ENCODE results near the gene PRR19. TPM values are rescaled to one million over a fixed set of nuclear protein-coding genes. Genes with fewer than 3 reads are reported as not detected.

Gene PRR19
- total RNA-seq, 2 donors from 2014 or later, result 0.29 to 0.86 TPM

DNA sequence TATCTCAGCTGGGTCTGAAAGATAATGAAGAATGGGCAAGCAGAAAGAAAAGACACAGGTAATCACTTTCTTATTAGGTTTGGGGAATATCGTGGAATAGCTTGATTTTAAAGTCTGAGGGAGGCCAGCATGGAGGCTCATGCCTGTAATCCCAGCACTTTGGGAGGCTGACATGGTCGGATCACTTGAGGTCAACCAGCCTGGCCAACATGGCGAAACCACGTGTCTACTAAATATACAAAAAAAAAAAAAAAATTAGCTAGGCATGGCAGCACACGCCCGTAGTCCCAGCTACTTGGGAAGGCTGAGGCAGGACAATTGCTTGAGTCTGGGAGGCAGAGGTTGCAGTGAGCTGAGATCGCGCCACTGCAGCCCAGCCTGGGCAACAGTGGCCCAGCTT, 1.9 kb downstream of the PRR19 start:
- Mint-ChIP-seq H3K9me3 (no peaks in the 10 kb centered on the region), H3K27me3 (ENCODE audit: low read depth) (no peaks in the 10 kb centered on the region), H3K27ac (peak overlapping the region; percentile 10), H3K4me1 (ENCODE audit: low read depth) (peaks cover 24% of the 10 kb centered on the region), H3K4me3 (peak overlapping the region in 1 of 2 donors; percentile 96), H3K36me3 (ENCODE audit: insufficient read depth in 2 of 2) (no peaks in the 10 kb centered on the region)
- ATAC-seq (replicated peaks in 1 of 2) (no peak), DNase-seq (no peak)

DNA sequence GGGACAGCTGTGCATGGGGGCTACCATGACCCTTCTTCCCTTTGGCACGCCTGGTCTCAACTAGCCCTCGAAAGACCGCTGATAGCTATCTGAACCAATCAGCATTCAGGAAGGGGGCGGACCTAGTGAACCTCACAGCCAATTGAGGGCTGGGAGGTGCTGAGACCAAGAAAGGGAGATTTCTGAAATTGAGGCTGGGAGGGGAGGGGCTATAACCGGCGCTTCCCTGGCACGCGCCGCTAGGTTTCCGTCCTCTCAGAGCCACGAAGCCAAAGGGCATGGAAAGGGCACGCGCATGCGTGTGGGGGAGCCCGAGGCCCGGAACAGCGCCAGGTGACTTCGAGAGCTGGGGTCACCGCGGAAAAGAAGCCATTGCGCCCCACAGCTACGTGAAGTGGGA, 4.7 kb downstream of the PRR19 start:
- Mint-ChIP-seq H3K27ac (no peak overlapping the region), H3K4me3 (no peak overlapping the region), H3K27me3 (ENCODE audit: low read depth) (peaks cover 9% of the 10 kb centered on the region), H3K4me1 (ENCODE audit: low read depth) (peaks cover 16% of the 10 kb centered on the region), H3K9me3 (no peaks in the 10 kb centered on the region), H3K36me3 (ENCODE audit: insufficient read depth in 2 of 2) (no peaks in the 10 kb centered on the region)
- DNase-seq (no peak), ATAC-seq (replicated peaks in 1 of 2) (no peak)

DNA sequence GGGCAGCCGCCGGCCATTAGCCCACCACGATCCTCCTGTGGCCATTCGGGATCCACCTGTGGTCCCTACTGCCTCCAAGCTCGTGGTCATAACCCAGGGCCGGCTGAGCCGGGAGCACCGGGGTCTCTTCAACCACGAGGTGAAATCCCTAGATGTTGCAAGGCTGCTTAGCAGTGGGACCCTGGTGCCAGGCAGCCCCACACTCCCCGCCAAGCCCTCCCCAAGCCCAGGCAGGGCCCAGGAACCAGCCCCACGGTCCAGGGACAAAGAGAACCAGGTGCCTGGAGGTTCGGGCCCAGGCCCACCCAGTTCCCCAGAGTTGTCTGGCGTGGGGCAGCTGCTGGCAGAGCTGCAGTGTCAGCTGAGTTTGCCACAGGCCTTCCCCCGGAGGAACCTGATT, 7.8 kb downstream of the PRR19 start:
- no peak for DNase-seq
- no peak for ATAC-seq (replicated peaks in 1 of 2)
- Mint-ChIP-seq H3K27me3 (ENCODE audit: low read depth) (peaks cover 36% of the 10 kb centered on the region), H3K4me1 (ENCODE audit: low read depth) (peaks cover 15% of the 10 kb centered on the region), H3K27ac (no peak overlapping the region), H3K9me3 (no peaks in the 10 kb centered on the region), H3K4me3 (no peak overlapping the region), H3K36me3 (ENCODE audit: insufficient read depth in 2 of 2) (peaks cover 0 to 1% of the 10 kb centered on the region in 2 donors)

DNA sequence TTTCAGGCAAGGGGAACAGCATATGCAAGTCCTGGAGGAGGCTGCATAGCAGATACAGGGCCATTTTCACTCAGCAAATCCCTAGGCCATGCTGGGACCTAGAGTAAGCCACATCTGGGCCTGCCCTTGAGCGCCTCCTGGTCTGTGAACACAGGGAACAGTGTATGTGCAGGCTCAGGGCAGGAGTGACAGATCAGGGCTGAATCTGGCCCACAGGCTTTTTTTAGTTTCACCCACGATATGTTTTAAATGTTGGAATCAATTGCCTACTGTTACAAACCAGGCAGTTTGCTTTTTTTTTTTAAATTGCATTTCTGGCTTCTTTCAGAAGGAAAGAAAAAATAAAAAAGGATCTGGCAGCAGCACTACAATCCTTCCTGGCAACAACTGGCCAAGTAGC, 9.7 kb downstream of the PRR19 start:
- Mint-ChIP-seq H3K27me3 (ENCODE audit: low read depth) (peaks cover 45% of the 10 kb centered on the region), H3K27ac (no peak overlapping the region)

DNA sequence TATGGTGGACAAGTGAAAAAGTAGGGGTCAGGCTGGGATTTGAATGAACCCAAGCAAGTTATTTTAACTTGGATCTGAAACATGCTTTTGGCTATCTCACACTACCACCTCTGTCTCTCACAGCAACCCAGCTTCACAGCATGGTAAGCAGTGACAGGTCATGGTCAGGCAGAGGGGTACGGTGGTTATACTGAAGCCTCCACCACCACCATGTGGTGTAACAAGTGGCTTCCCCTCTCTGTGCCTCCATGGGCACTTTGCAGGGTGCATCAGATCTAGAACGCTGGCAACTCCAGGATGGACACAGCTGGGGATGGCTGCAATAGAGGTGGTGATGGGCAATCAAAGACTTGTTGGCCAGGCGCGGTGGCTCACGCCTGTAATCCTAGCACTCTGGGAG, 10.4 kb downstream of the PRR19 start:
- DNase-seq, result no peak
- Mint-ChIP-seq H3K9me3 (no peaks in the 10 kb centered on the region), H3K27ac (no peak overlapping the region), H3K4me3 (peak overlapping the region; percentile 86 to 87), H3K4me1 (ENCODE audit: low read depth) (peaks cover 22% of the 10 kb centered on the region), H3K27me3 (ENCODE audit: low read depth) (peaks cover 51% of the 10 kb centered on the region), H3K36me3 (ENCODE audit: insufficient read depth in 2 of 2) (peaks cover 0 to 1% of the 10 kb centered on the region in 2 donors)
- no peak for ATAC-seq (replicated peaks in 1 of 2)

More for the DNA sequence above, 9.7 kb downstream of the PRR19 start:
- H3K9me3 Mint-ChIP-seq, result no peaks in the 10 kb centered on the region
- peaks cover 0 to 1% of the 10 kb centered on the region in 2 donors for H3K36me3 Mint-ChIP-seq (ENCODE audit: insufficient read depth in 2 of 2)
- peak overlapping the region in 1 of 2 donors; percentile 30 for H3K4me3 Mint-ChIP-seq
- ATAC-seq (replicated peaks in 1 of 2), result no peak
- peaks cover 16% of the 10 kb centered on the region for H3K4me1 Mint-ChIP-seq (ENCODE audit: low read depth)
- DNase-seq, result no peak

DNA sequence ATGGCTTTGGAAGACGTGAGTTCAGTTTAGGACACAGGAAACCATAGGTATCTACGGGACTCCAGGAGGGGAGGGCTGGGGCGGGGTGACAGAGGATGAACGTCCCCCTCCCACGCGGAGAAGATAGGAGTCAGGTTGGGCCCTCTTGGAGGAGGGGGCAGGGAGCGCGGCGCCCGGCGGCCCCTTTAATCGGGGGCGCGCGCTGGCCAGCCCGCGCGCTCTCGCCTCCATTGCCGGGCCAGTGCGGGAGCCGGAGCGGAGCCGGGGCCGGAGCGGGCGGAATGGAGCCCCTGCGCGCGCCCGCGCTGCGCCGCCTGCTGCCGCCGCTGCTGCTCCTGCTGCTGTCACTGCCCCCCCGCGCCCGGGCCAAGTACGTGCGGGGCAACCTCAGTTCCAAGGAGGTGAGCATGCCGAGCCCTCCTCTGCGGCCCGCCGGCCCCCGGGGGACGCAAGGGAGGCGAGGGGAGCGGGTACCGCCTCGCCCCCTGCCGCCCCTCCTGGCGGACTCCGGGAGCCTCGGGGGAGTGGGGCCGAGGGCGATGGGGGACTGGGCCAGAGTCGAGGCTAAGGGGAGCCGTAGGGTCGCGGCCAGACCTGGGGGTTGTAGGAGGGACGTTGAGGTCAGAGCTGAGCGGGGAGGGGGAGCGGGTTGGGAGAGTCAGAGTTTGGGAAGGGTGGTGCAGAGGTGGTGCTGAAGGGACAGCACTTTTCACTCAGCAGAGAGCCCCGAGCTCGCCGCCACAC, 11.3 kb downstream of the PRR19 start, which contains the start of gene TMEM145:
TSS of gene TMEM145 (plus strand) at position 214 of the 744 bp plus-strand sequence. CDS start at position 282, 68 bp downstream.
- peak; percentile 67 to 69 for DNase-seq
- peaks cover 22% of the 10 kb centered on the region for H3K4me1 Mint-ChIP-seq (ENCODE audit: low read depth)
- peaks cover 0 to 1% of the 10 kb centered on the region in 2 donors for H3K36me3 Mint-ChIP-seq (ENCODE audit: insufficient read depth in 2 of 2)
- ATAC-seq (replicated peaks in 1 of 2), result peak; percentile 84 to 85
- H3K27me3 Mint-ChIP-seq (ENCODE audit: low read depth), result peaks cover 51% of the 10 kb centered on the region
- H3K27ac Mint-ChIP-seq, result no peak within 1 kb of the TSS
- peak within 1 kb of the TSS; percentile 86 to 87 for H3K4me3 Mint-ChIP-seq
- no peaks in the 10 kb centered on the region for H3K9me3 Mint-ChIP-seq

DNA sequence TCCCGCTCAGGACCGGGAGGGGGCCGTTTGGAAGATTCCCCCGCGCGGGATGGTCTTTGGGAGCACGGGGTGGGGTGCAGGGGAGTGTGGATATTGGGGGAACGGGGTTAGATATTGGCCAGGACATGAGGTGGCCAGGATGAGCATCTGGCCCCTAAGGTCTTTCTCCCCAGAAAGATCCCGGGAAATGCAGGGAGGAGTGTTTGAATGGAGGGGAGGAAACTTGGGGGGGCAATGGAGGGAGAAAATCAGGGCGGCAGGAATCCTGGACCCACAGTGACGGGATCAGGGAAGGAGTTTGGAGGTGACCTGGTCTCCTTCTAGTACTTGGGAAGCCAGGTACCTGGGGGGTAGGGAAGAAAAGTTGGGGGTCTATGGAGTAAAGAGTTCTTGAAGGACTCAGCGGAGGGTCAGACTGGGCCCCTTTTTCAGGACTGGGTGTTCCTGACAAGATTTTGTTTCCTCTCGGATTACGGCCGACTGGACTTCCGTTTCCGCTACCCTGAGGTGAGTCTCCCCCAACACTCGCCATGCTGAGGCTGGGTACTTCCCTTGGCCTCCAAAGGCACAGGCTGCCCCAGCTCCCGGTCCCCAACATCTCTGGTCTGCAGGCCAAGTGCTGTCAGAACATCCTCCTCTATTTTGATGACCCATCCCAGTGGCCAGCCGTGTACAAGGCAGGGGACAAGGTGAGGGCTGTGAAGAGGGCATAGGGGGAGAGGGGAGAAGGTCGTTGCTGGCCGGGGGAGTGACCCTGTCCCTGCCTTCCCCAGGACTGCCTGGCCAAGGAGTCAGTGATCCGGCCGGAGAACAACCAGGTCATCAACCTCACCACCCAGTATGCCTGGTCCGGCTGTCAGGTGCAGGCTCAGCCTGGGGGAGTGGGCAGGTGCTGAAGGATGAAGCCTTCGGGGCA, 12.2 kb downstream of the PRR19 start:
- Mint-ChIP-seq H3K9me3 (no peaks in the 10 kb centered on the region), H3K4me3 (peak overlapping the region; percentile 64 to 87), H3K36me3 (ENCODE audit: insufficient read depth in 2 of 2) (peaks cover 0 to 1% of the 10 kb centered on the region in 2 donors), H3K27ac (no peak overlapping the region), H3K27me3 (ENCODE audit: low read depth) (peaks cover 51% of the 10 kb centered on the region), H3K4me1 (ENCODE audit: low read depth) (peaks cover 22% of the 10 kb centered on the region)
- DNase-seq (no peak), ATAC-seq (replicated peaks in 1 of 2) (no peak)

DNA sequence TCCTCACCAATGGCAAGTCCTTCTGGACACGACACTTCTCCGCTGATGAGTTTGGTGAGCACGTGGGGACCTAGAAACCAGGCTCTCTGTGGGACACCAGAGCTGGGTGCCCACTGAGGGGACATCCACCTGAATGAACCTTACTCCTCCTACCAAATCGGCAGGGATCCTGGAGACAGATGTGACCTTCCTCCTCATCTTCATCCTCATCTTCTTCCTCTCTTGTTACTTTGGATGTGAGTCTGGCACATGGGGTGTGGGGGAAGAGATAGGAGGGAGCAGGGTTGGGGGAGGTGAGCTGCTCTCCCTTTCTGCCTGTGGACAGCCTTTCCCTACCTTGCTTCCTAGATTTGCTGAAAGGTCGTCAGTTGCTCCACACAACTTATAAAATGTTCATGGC, 13.1 kb downstream of the PRR19 start:
- no peak for ATAC-seq (replicated peaks in 1 of 2)
- DNase-seq, result no peak
- Mint-ChIP-seq H3K27ac (no peak overlapping the region), H3K36me3 (ENCODE audit: insufficient read depth in 2 of 2) (peaks cover 0 to 1% of the 10 kb centered on the region in 2 donors), H3K9me3 (no peaks in the 10 kb centered on the region), H3K4me1 (ENCODE audit: low read depth) (peaks cover 22% of the 10 kb centered on the region), H3K4me3 (peak overlapping the region in 1 of 2 donors; percentile 27), H3K27me3 (ENCODE audit: low read depth) (peaks cover 51% of the 10 kb centered on the region)

DNA sequence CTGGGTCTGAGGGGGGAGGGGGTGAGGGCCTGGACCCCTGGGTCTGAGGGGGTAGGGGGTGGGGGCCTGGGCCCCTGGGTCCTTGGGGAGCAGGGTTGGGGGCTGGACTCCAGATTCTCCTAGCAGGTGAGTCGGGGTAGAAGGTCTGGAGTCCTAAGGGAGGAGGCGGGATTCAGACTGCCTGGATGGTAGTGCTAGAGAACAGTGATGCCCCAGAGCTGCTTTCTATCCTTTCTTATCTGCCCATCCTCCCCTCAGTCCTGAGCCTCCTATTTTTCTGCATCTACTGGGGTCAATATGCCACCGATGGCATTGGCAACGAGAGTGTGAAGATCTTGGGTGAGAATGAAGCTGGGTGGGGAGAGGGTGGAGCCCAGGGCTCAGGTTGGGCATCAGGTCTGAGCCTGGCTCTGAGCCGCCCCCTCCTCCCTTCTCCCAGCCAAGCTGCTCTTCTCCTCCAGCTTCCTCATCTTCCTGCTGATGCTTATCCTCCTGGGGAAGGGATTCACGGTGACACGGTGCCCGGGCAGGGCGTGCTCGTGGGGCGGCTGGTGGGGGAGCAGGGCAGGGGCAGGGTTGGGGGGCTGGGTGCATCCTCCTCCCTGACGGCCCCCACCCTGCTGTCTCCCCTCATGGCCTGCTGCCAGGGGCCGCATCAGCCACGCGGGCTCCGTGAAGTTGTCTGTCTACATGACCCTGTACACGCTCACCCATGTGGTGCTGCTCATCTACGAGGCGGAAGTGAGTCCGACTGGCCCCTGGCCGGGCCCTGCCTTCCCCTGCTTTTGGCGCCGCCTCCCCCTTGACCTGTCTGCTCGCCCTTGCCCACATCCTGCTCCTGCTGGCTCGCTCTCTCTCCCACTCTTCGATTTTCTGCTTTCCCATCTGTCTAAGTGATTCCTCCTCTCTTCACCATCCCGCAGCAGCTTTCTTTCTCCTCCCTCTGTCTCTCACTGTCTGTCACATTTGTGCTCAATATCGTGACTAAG, 14.6 kb downstream of the PRR19 start:
- H3K9me3 Mint-ChIP-seq, result no peaks in the 10 kb centered on the region
- peak overlapping the region; percentile 30 to 31 for H3K4me3 Mint-ChIP-seq
- H3K27me3 Mint-ChIP-seq (ENCODE audit: low read depth), result peaks cover 43% of the 10 kb centered on the region
- DNase-seq (no peak), ATAC-seq (replicated peaks in 1 of 2) (peak in 1 of 2 donors; percentile 36)
- peaks cover 22% of the 10 kb centered on the region for H3K4me1 Mint-ChIP-seq (ENCODE audit: low read depth)
- H3K27ac Mint-ChIP-seq, result no peak overlapping the region
- peaks cover 0 to 1% of the 10 kb centered on the region in 2 donors for H3K36me3 Mint-ChIP-seq (ENCODE audit: insufficient read depth in 2 of 2)

DNA sequence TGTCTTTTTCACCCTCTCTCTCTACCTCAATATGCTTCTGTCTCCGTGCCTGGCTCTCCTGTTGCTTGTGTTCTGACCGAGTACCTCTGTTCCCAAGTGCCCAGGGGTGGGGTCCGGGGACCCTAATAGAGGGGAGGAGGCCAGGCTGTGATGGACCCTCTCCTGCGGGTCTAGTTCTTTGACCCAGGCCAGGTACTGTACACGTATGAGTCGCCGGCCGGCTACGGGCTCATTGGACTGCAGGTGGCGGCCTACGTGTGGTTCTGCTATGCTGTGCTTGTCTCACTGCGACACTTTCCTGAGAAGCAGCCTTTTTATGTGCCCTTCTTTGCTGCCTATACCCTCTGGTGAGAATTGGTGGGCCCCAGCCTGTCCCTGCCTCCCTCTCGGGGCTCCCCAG, 15.6 kb downstream of the PRR19 start:
- peaks cover 0 to 1% of the 10 kb centered on the region in 2 donors for H3K36me3 Mint-ChIP-seq (ENCODE audit: insufficient read depth in 2 of 2)
- no peak for DNase-seq
- peaks cover 43% of the 10 kb centered on the region for H3K27me3 Mint-ChIP-seq (ENCODE audit: low read depth)
- no peak for ATAC-seq (replicated peaks in 1 of 2)
- peaks cover 20% of the 10 kb centered on the region for H3K4me1 Mint-ChIP-seq (ENCODE audit: low read depth)
- H3K9me3 Mint-ChIP-seq, result no peaks in the 10 kb centered on the region
- no peak overlapping the region for H3K27ac Mint-ChIP-seq
- peak overlapping the region in 1 of 2 donors; percentile 30 for H3K4me3 Mint-ChIP-seq

DNA sequence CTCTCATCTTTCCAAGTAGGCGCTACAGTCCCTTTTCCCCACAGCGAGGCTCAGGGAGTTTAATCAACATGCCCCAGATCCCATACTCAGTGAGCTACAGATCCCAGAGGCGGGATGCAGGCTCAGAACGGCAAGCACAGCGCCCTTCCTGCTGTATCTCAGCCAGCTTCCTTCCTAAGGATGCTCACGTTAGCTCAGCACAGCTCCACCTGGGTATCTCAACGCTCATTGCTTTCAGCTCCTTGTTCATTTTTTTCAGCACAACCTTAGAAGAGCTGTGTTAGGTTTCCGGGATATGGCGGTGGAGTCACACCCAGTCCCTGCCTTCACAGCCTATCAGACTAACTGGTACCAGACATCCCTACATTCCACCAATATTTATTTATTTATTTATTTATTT, 20.4 kb downstream of the PRR19 start:
- ATAC-seq (replicated peaks in 1 of 2) (no peak), DNase-seq (no peak)
- H3K9me3 Mint-ChIP-seq, result no peaks in the 10 kb centered on the region
- peaks cover 16% of the 10 kb centered on the region for H3K27me3 Mint-ChIP-seq (ENCODE audit: low read depth)
- H3K4me1 Mint-ChIP-seq (ENCODE audit: low read depth), result peaks cover 21% of the 10 kb centered on the region
- H3K27ac Mint-ChIP-seq, result no peak overlapping the region
- H3K36me3 Mint-ChIP-seq (ENCODE audit: insufficient read depth in 2 of 2), result peaks cover 5 to 6% of the 10 kb centered on the region in 2 donors
- no peak overlapping the region for H3K4me3 Mint-ChIP-seq

DNA sequence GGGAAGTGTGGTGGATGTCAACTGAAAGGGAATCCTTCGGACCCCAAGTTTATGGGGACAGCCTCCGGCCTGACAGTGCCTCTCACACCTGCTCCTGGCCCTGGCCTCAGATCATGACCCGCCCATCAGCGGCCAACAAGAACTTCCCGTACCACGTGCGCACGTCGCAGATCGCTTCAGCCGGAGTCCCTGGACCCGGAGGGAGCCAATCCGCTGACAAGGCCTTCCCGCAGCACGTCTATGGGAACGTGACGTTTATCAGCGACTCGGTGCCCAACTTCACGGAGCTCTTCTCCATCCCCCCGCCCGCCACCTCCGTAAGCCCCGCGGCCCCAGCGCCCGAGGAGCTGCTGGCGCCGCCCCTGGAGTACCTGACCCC, 21.5 kb downstream of the PRR19 start:
- no peak for ATAC-seq (replicated peaks in 1 of 2)

More for the DNA sequence above, 21.5 kb downstream of the PRR19 start:
- peak overlapping the region; percentile 33 to 46 for H3K4me3 Mint-ChIP-seq
- DNase-seq, result no peak
- H3K36me3 Mint-ChIP-seq (ENCODE audit: insufficient read depth in 2 of 2), result peaks cover 5 to 6% of the 10 kb centered on the region in 2 donors
- H3K27ac Mint-ChIP-seq, result no peak overlapping the region
- H3K27me3 Mint-ChIP-seq (ENCODE audit: low read depth), result peaks cover 16% of the 10 kb centered on the region
- peaks cover 30% of the 10 kb centered on the region for H3K4me1 Mint-ChIP-seq (ENCODE audit: low read depth)
- H3K9me3 Mint-ChIP-seq, result no peaks in the 10 kb centered on the region

Measured in activated T-cell treated with anti-CD3 and anti-CD28 coated beads, Interleukin-2, amount 50 U/mL, for 72 hours (primary cell).